Measurements from ENCODE around the gene PRR15L.
A peak's percentile ranks its signal among the peaks of the same experiment; 100 is the strongest.

The PRR15L gene

GRCh38 chr17:47999582-47999981 lies 41.9 kb upstream of the PRR15L start:
- Histone ChIP-seq H4K8ac (ENCODE audit: low read depth, low read length) (no peak overlapping the region), H2BK12ac (ENCODE audit: low read length) (no peak overlapping the region), H3K36me3 (ENCODE audit: control insufficient read depth in 1 of 2, insufficient read depth in 2 of 2, low read length in 2 of 2) (no peaks in the 10 kb centered on the region), H2BK120ac (ENCODE audit: insufficient read depth, low read length, poor library complexity) (no peak overlapping the region), H4K12ac (ENCODE audit: low read depth, low read length) (no peak overlapping the region), H2AFZ (ENCODE audit: insufficient read depth, low read length, poor library complexity) (no peak overlapping the region), H3K4me2 (ENCODE audit: low read length) (no peak overlapping the region), H3K23ac (ENCODE audit: low read length) (no peak overlapping the region), H3K79me1 (ENCODE audit: low read length) (peaks cover 14% of the 10 kb centered on the region), H3K27me3 (ENCODE audit: insufficient read depth, low read length) (no peaks in the 10 kb centered on the region), H3K9me3 (ENCODE audit: insufficient read depth, low read depth, low read length) (peaks cover 4% of the 10 kb centered on the region), H3K27ac (ENCODE audit: low read depth, low read length) (no peak overlapping the region), H3K4ac (ENCODE audit: low read depth, low read length) (no peak overlapping the region), H2AK5ac (ENCODE audit: low read length) (no peak overlapping the region), H4K91ac (ENCODE audit: low read depth, low read length) (no peak overlapping the region), H3K18ac (ENCODE audit: low read length) (no peak overlapping the region), H2BK5ac (ENCODE audit: low read depth, low read length, poor library complexity) (no peak overlapping the region), H3K14ac (ENCODE audit: low read length) (no peak overlapping the region), H3K4me3 (ENCODE audit: low read depth, low read length) (no peak overlapping the region), H3K9ac (ENCODE audit: low read length) (no peak overlapping the region), H3K79me2 (ENCODE audit: control insufficient read depth, insufficient read depth, low read length, poor library complexity) (no peaks in the 10 kb centered on the region), H3K4me1 (ENCODE audit: control insufficient read depth in 1 of 2, insufficient read depth in 2 of 2, low read length in 2 of 2) (peaks cover 14 to 28% of the 10 kb centered on the region in 2 experiments)
- DNase-seq: peak in 1 of 2 donors; percentile 4
- WGBS (ENCODE audit: extremely low coverage, insufficient coverage, insufficient read length): no CpG with 5 or more reads among the region's 4 CpGs

GRCh38 chr17:47998044-47998443 lies 40.4 kb upstream of the PRR15L start:
- Histone ChIP-seq H3K27me3 (ENCODE audit: insufficient read depth, low read length) (no peaks in the 10 kb centered on the region), H3K4me2 (ENCODE audit: low read length) (no peak overlapping the region), H3K4me3 (ENCODE audit: low read depth, low read length) (no peak overlapping the region), H3K36me3 (ENCODE audit: control insufficient read depth in 1 of 2, insufficient read depth in 2 of 2, low read length in 2 of 2) (no peaks in the 10 kb centered on the region), H3K23ac (ENCODE audit: low read length) (no peak overlapping the region), H3K9ac (ENCODE audit: low read length) (no peak overlapping the region), H2BK120ac (ENCODE audit: insufficient read depth, low read length, poor library complexity) (no peak overlapping the region), H4K8ac (ENCODE audit: low read depth, low read length) (no peak overlapping the region), H2BK5ac (ENCODE audit: low read depth, low read length, poor library complexity) (no peak overlapping the region), H2AFZ (ENCODE audit: insufficient read depth, low read length, poor library complexity) (no peak overlapping the region), H3K79me2 (ENCODE audit: control insufficient read depth, insufficient read depth, low read length, poor library complexity) (no peaks in the 10 kb centered on the region), H3K27ac (ENCODE audit: low read depth, low read length) (no peak overlapping the region), H3K4ac (ENCODE audit: low read depth, low read length) (no peak overlapping the region), H3K14ac (ENCODE audit: low read length) (no peak overlapping the region), H2AK5ac (ENCODE audit: low read length) (no peak overlapping the region), H3K79me1 (ENCODE audit: low read length) (peaks cover 10% of the 10 kb centered on the region), H3K4me1 (ENCODE audit: control insufficient read depth in 1 of 2, insufficient read depth in 2 of 2, low read length in 2 of 2) (peaks cover 7 to 20% of the 10 kb centered on the region in 2 experiments), H4K12ac (ENCODE audit: low read depth, low read length) (no peak overlapping the region), H4K91ac (ENCODE audit: low read depth, low read length) (no peak overlapping the region), H3K9me3 (ENCODE audit: insufficient read depth, low read depth, low read length) (peaks cover 4% of the 10 kb centered on the region), H3K18ac (ENCODE audit: low read length) (no peak overlapping the region), H2BK12ac (ENCODE audit: low read length) (no peak overlapping the region)
- no peak for DNase-seq
- no CpG with 5 or more reads among the region's 7 CpGs for WGBS (ENCODE audit: extremely low coverage, insufficient coverage, insufficient read length)

GRCh38 chr17:47997586-47997985 lies 39.9 kb upstream of the PRR15L start:
- no peak overlapping the region for H2AFZ ChIP-seq (ENCODE audit: insufficient read depth, low read length, poor library complexity)
- no peak overlapping the region for H4K91ac ChIP-seq (ENCODE audit: low read depth, low read length)
- H2BK5ac ChIP-seq (ENCODE audit: low read depth, low read length, poor library complexity): no peak overlapping the region
- no peak overlapping the region for H2BK120ac ChIP-seq (ENCODE audit: insufficient read depth, low read length, poor library complexity)
- H3K9ac ChIP-seq (ENCODE audit: low read length): no peak overlapping the region
- H2AK5ac ChIP-seq (ENCODE audit: low read length): no peak overlapping the region
- no peak for DNase-seq
- H3K4me3 ChIP-seq (ENCODE audit: low read depth, low read length): no peak overlapping the region
- H3K79me1 ChIP-seq (ENCODE audit: low read length): peaks cover 8% of the 10 kb centered on the region
- no peak overlapping the region for H4K12ac ChIP-seq (ENCODE audit: low read depth, low read length)
- H3K23ac ChIP-seq (ENCODE audit: low read length): no peak overlapping the region
- H3K18ac ChIP-seq (ENCODE audit: low read length): no peak overlapping the region
- H3K9me3 ChIP-seq (ENCODE audit: insufficient read depth, low read depth, low read length): peaks cover 4% of the 10 kb centered on the region
- H3K14ac ChIP-seq (ENCODE audit: low read length): no peak overlapping the region
- H3K4me2 ChIP-seq (ENCODE audit: low read length): no peak overlapping the region
- peaks cover 6 to 18% of the 10 kb centered on the region in 2 experiments for H3K4me1 ChIP-seq (ENCODE audit: control insufficient read depth in 1 of 2, insufficient read depth in 2 of 2, low read length in 2 of 2)
- no peak overlapping the region for H3K27ac ChIP-seq (ENCODE audit: low read depth, low read length)
- no peak overlapping the region for H3K4ac ChIP-seq (ENCODE audit: low read depth, low read length)
- H3K36me3 ChIP-seq (ENCODE audit: control insufficient read depth in 1 of 2, insufficient read depth in 2 of 2, low read length in 2 of 2): no peaks in the 10 kb centered on the region
- no peak overlapping the region for H2BK12ac ChIP-seq (ENCODE audit: low read length)
- H3K79me2 ChIP-seq (ENCODE audit: control insufficient read depth, insufficient read depth, low read length, poor library complexity): no peaks in the 10 kb centered on the region
- WGBS (ENCODE audit: extremely low coverage, insufficient coverage, insufficient read length): no CpG with 5 or more reads among the region's 7 CpGs
- H3K27me3 ChIP-seq (ENCODE audit: insufficient read depth, low read length): no peaks in the 10 kb centered on the region
- no peak overlapping the region for H4K8ac ChIP-seq (ENCODE audit: low read depth, low read length)

- H2BK120ac ChIP-seq (ENCODE audit: insufficient read depth, low read length, poor library complexity): no peak overlapping the region
- H3K14ac ChIP-seq (ENCODE audit: low read length): no peak overlapping the region
- no peak overlapping the region for H3K9ac ChIP-seq (ENCODE audit: low read length)
- H3K4ac ChIP-seq (ENCODE audit: low read depth, low read length): no peak overlapping the region
- no peaks in the 10 kb centered on the region for H3K36me3 ChIP-seq (ENCODE audit: control insufficient read depth in 1 of 2, insufficient read depth in 2 of 2, low read length in 2 of 2)
- H4K91ac ChIP-seq (ENCODE audit: low read depth, low read length): no peak overlapping the region
- H3K4me1 ChIP-seq (ENCODE audit: control insufficient read depth in 1 of 2, insufficient read depth in 2 of 2, low read length in 2 of 2): peaks cover 6 to 16% of the 10 kb centered on the region in 2 experiments
- H3K79me2 ChIP-seq (ENCODE audit: control insufficient read depth, insufficient read depth, low read length, poor library complexity): no peaks in the 10 kb centered on the region
- no peak overlapping the region for H3K4me3 ChIP-seq (ENCODE audit: low read depth, low read length)
- H2AFZ ChIP-seq (ENCODE audit: insufficient read depth, low read length, poor library complexity): no peak overlapping the region
- H2BK12ac ChIP-seq (ENCODE audit: low read length): no peak overlapping the region
- no peak overlapping the region for H4K8ac ChIP-seq (ENCODE audit: low read depth, low read length)
- no peaks in the 10 kb centered on the region for H3K79me1 ChIP-seq (ENCODE audit: low read length)
- H3K9me3 ChIP-seq (ENCODE audit: insufficient read depth, low read depth, low read length): peaks cover 4% of the 10 kb centered on the region
- DNase-seq: no peak
- no peak overlapping the region for H3K27ac ChIP-seq (ENCODE audit: low read depth, low read length)
- H3K27me3 ChIP-seq (ENCODE audit: insufficient read depth, low read length): no peaks in the 10 kb centered on the region
- no CpG with 5 or more reads among the region's 9 CpGs for WGBS (ENCODE audit: extremely low coverage, insufficient coverage, insufficient read length)
- no peak overlapping the region for H3K23ac ChIP-seq (ENCODE audit: low read length)
- no peak overlapping the region for H2BK5ac ChIP-seq (ENCODE audit: low read depth, low read length, poor library complexity)
- no peak overlapping the region for H3K18ac ChIP-seq (ENCODE audit: low read length)
- H4K12ac ChIP-seq (ENCODE audit: low read depth, low read length): no peak overlapping the region
- H2AK5ac ChIP-seq (ENCODE audit: low read length): no peak overlapping the region
- H3K4me2 ChIP-seq (ENCODE audit: low read length): no peak overlapping the region
Observed at GRCh38 chr17:47996201-47996600, 38.5 kb upstream of the PRR15L start.

All from trophoblast cell (in vitro differentiated cells and primary cell).